Right atrium auricular region (tissue), 2 donors: ENCODE data around the gene GFAP. TPM values are rescaled to one million over a fixed set of nuclear protein-coding genes. Genes with fewer than 3 reads are reported as not detected.

ENCODE experiments used
- DNase-seq: peaks from one replicate; pipeline ENCODE4 v3.0.0-alpha.2; 2019; ENCODE audit warnings: low spot score
- H3K27ac ChIP-seq, 2 donors: fragments of 200-600 bp; sonication (generic); 1 replicate in 1 of 2; 2 replicates in 1 of 2; pipeline ENCODE4 v1.5.1; 2016 to 2019
- H3K27me3 ChIP-seq, 2 donors: fragments of 200-600 bp; sonication (generic); one replicate each; pipeline versions ENCODE4 v1.5.1 to v1.6.0; 2017 to 2019
- H3K36me3 ChIP-seq: fragments of 200-600 bp; sonication (generic); one replicate; pipeline ENCODE4 v1.5.1; 2016
- H3K4me1 ChIP-seq, 2 donors: fragments of 200-600 bp; sonication (generic); one replicate each; pipeline versions ENCODE4 v1.5.1 to v1.6.0; 2017 to 2019
- H3K4me3 ChIP-seq, 2 donors: fragments of 200-600 bp; sonication (generic); 1 replicate in 1 of 2; 2 replicates in 1 of 2; pipeline ENCODE4 v1.5.1; 2017 to 2019; ENCODE audit warnings: mild to moderate bottlenecking in 1 of 2, moderate library complexity in 1 of 2
- H3K9me3 ChIP-seq, 2 donors: fragments of 200-600 bp; sonication (generic); one replicate each; pipeline ENCODE4 v1.5.1; 2019
- CTCF ChIP-seq, 2 donors: fragments of 200-600 bp; sonication (generic); IDR thresholded peaks; one replicate each; pipeline ENCODE4 v1.5.1; 2019; ENCODE audit warnings: antibody characterized with exemption in 2 of 2
- total RNA-seq, 2 donors: library from RNA; depleted of rRNA; stranded (reverse); fragments of >200 nt; gene quantifications; one replicate each; pipeline ENCODE4 v1.1.0, GENCODE V29; 2016

GFAP gene
- total RNA-seq, 2 donors from 2014 or later, result 4.6 to 5.3 TPM

- Histone ChIP-seq H3K27ac (no peak overlapping the region), H3K27me3 (no peaks in the 10 kb centered on the region), H3K4me1 (peaks cover 0 to 14% of the 10 kb centered on the region in 2 donors), H3K9me3 (no peaks in the 10 kb centered on the region), H3K4me3 (no peak overlapping the region), H3K36me3 (peaks cover 49% of the 10 kb centered on the region)
- no peak for DNase-seq
- TF ChIP-seq CTCF (IDR thresholded peaks at IDR 0.05), result no peak
These were observed 28.3 kb downstream of the GFAP start for GRCh38 chr17:44887016-44887415.

- DNase-seq, result no peak
- Histone ChIP-seq H3K27ac (no peak overlapping the region), H3K36me3 (peaks cover 67% of the 10 kb centered on the region), H3K4me3 (no peak overlapping the region), H3K27me3 (no peaks in the 10 kb centered on the region), H3K4me1 (peaks cover 0 to 14% of the 10 kb centered on the region in 2 donors), H3K9me3 (no peaks in the 10 kb centered on the region)
- no peak for TF ChIP-seq CTCF (IDR thresholded peaks at IDR 0.05)
These were observed 30.4 kb downstream of the GFAP start for GRCh38 chr17:44884941-44885340.

GRCh38 chr17:44881145-44881544 lies 34.2 kb downstream of the GFAP start:
- no peak for TF ChIP-seq CTCF (IDR thresholded peaks at IDR 0.05)
- Histone ChIP-seq H3K27me3 (no peaks in the 10 kb centered on the region), H3K4me1 (no peaks in the 10 kb centered on the region), H3K36me3 (peaks cover 78% of the 10 kb centered on the region), H3K4me3 (no peak overlapping the region), H3K9me3 (no peaks in the 10 kb centered on the region), H3K27ac (no peak overlapping the region)
- DNase-seq, result no peak

- H3K4me3 ChIP-seq, result no peak overlapping the region
- no peaks in the 10 kb centered on the region for H3K27me3 ChIP-seq
These were observed 35.2 kb downstream of the GFAP start for GRCh38 chr17:44880062-44880461.

GRCh38 chr17:44879376-44879775 lies 35.9 kb downstream of the GFAP start:
- no peak for TF ChIP-seq CTCF (IDR thresholded peaks at IDR 0.05)
- Histone ChIP-seq H3K27ac (no peak overlapping the region), H3K36me3 (peaks cover 78% of the 10 kb centered on the region), H3K9me3 (no peaks in the 10 kb centered on the region), H3K4me3 (no peak overlapping the region), H3K4me1 (no peaks in the 10 kb centered on the region), H3K27me3 (no peaks in the 10 kb centered on the region)
- DNase-seq, result no peak

More at GRCh38 chr17:44880062-44880461, 35.2 kb downstream of the GFAP start:
- Histone ChIP-seq H3K27ac (no peak overlapping the region), H3K4me1 (no peaks in the 10 kb centered on the region), H3K9me3 (no peaks in the 10 kb centered on the region), H3K36me3 (peaks cover 78% of the 10 kb centered on the region)
- no peak for DNase-seq
- TF ChIP-seq CTCF (IDR thresholded peaks at IDR 0.05), result no peak

DNA sequence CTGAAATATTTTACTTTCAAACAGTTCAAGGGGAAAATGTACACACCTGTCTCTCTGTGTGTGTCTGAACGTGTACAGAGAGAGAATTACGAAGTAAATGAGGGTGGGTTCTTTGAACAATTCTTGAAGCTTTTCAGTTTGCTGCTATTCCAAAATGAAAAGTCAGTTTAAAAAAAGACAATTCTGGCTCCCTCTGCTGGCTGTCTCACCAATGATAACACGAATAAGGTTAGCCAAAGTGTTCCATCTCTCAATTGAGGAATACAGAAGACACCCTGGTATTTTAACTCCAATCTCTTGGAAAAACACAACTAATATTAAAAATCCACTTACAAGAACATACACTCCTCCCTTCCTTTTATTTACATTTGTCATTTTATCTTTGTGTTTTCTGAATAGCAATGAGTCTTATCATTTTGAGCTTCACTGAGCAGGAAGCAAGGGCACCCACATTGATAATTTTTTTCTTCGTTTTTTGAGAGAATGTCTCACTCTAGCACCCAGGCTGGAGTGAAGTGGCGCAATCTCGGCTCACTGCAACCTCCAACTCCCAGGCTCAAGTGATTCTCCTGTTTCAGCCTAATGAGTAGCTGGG lies 36.6 kb downstream of the GFAP start:
- no peaks in the 10 kb centered on the region for H3K9me3 ChIP-seq
- H3K27me3 ChIP-seq, result no peaks in the 10 kb centered on the region
- H3K4me3 ChIP-seq, result no peak overlapping the region
- no peak overlapping the region for H3K27ac ChIP-seq
- peak; percentile 25 to 70 for TF ChIP-seq CTCF (IDR thresholded peaks at IDR 0.05)
- no peaks in the 10 kb centered on the region for H3K4me1 ChIP-seq
- peaks cover 76% of the 10 kb centered on the region for H3K36me3 ChIP-seq
- DNase-seq, result no peak
